HepG2 (cell line): ENCODE data around the gene PPP1R15A. TPM values are rescaled to one million over a fixed set of nuclear protein-coding genes. Genes with fewer than 3 reads are reported as not detected.

Experiments
- ATAC-seq: fragments of 200-7000 bp; cut with Tn5 transposase; 3 replicates; pipeline ENCODE4 v1.9.1; 2020; ENCODE audit warnings: mild to moderate bottlenecking, moderate library complexity
- BruUV-seq: library from RNA; stranded (reverse); fragments of 400-500 nt; replicated peaks from 2 replicates; lab custom pipeline; 2021; lab: Mats Ljungman, UMichigan
- CTCF ChIA-PET: fragments of 300-600 bp; formaldehyde crosslinking; extraction: SDS; loops from one replicate; lab custom pipeline; 2021; ENCODE audit warnings: low total read pairs, inconsistent platforms, low intra/inter-chr PET ratio; lab: Yijun Ruan, JAX
- POLR2A ChIA-PET: fragments of 350-600 bp; sonication (Branson Sonifier 250); formaldehyde crosslinking; loops from one replicate; lab custom pipeline; 2020; ENCODE audit warnings: antibody characterized with exemption, inconsistent platforms; lab: Yijun Ruan, JAX
- DNase-seq: peaks from one replicate; pipeline ENCODE4 v3.0.0-alpha.2; 2015; ENCODE audit warnings: low spot score
- FAIRE-seq: peaks from 3 replicates; lab custom pipeline; 2011; peaks lifted over from hg19 to GRCh38; lab: Jason Lieb, UNC
- H2AFZ ChIP-seq: one replicate; pipeline ENCODE4 v1.6.1; 2011; ENCODE audit warnings: low read length, inconsistent platforms
- H3K27ac ChIP-seq: fragments of 300-600 bp; 3 replicates; pipeline ENCODE4 v1.8.0; 2011; ENCODE audit warnings: mixed run types, mild to moderate bottlenecking, mixed read lengths, low read length, inconsistent platforms; ENCODE audit not compliant: insufficient read depth; ENCODE audit errors: extremely low read length
- H3K27me3 ChIP-seq, 2 experiments: fragments of 200-600 bp in 1 of 2; 2 replicates in 1 of 2; 3 replicates in 1 of 2; pipeline versions ENCODE4 v1.6.0 to v1.8.0; 2011; ENCODE audit warnings: low read length in 2 of 2, mild to moderate bottlenecking in 2 of 2, moderate library complexity in 2 of 2, inconsistent platforms in 1 of 2; ENCODE audit not compliant: insufficient read depth in 2 of 2, control insufficient read depth in 1 of 2
- H3K36me3 ChIP-seq, 2 experiments: fragments of 200-600 bp in 1 of 2; replicated peaks in 1 of 2; 2 replicates in 1 of 2; 3 replicates in 1 of 2; pipeline versions ENCODE4 v1.5.1 to v1.8.0; 2011; ENCODE audit warnings: low read length in 2 of 2, inconsistent platforms in 1 of 2; ENCODE audit not compliant: insufficient read depth in 2 of 2, control insufficient read depth in 1 of 2
- H3K4me1 ChIP-seq: 2 replicates; pipeline ENCODE4 v1.5.1; 2012; ENCODE audit warnings: low read length, inconsistent platforms; ENCODE audit not compliant: insufficient read depth
- H3K4me2 ChIP-seq: 2 replicates; pipeline ENCODE4 v1.6.0; 2011; ENCODE audit warnings: low read depth, low read length, inconsistent platforms
- H3K4me3 ChIP-seq, 3 experiments: fragments of 200-600 bp in 1 of 3; sonication (generic), shearing (Covaris generic) in 1 of 3; replicated peaks in 1 of 3; 2 replicates each; pipeline ENCODE4 v1.5.1; 2011 to 2016; ENCODE audit warnings: low read length in 3 of 3, inconsistent platforms in 2 of 3, low read depth in 2 of 3, mild to moderate bottlenecking in 2 of 3, control low read depth in 1 of 3, mixed read lengths in 1 of 3; ENCODE audit not compliant: insufficient read depth in 1 of 3
- H3K79me2 ChIP-seq: one replicate; pipeline ENCODE4 v1.6.1; 2011; ENCODE audit warnings: low read length, inconsistent platforms; ENCODE audit not compliant: insufficient read depth
- H3K9ac ChIP-seq: 2 replicates; pipeline ENCODE4 v1.6.0; 2011; ENCODE audit warnings: mild to moderate bottlenecking, low read depth, low read length, inconsistent platforms; ENCODE audit not compliant: insufficient read depth
- H3K9me3 ChIP-seq: 2 replicates; pipeline ENCODE4 v1.5.1; 2012; ENCODE audit warnings: mild to moderate bottlenecking, low read length
- H4K20me1 ChIP-seq: 2 replicates; pipeline ENCODE4 v1.6.0; 2011; ENCODE audit warnings: inconsistent platforms, mild to moderate bottlenecking, low read length, moderate library complexity; ENCODE audit not compliant: insufficient read depth
- ADNP ChIP-seq: sonication (generic); formaldehyde crosslinking; IDR thresholded peaks from 2 replicates; pipeline ENCODE4 v1.4.0; 2020; ENCODE audit warnings: missing genetic modification reagents
- CHD4 ChIP-seq: fragments of 200-600 bp; sonication (generic); IDR thresholded peaks from 2 replicates; pipeline ENCODE4 v1.7.0; 2017; ENCODE audit warnings: mild to moderate bottlenecking, low read length, borderline replicate concordance
- HMG20B ChIP-seq: conservative IDR thresholded peaks from 2 replicates; pipeline ENCODE4 v1.6.1; 2016; ENCODE audit warnings: missing genetic modification reagents, missing compliant biosample characterization
- KDM6A ChIP-seq: IDR thresholded peaks from 2 replicates; pipeline ENCODE4 v1.6.1; 2016; ENCODE audit warnings: low read depth
- MTA1 ChIP-seq: sonication (generic); formaldehyde crosslinking; IDR thresholded peaks from 2 replicates; pipeline ENCODE4 v1.4.0; 2020; ENCODE audit warnings: missing genetic modification reagents, mild to moderate bottlenecking, borderline replicate concordance
- NFE2 ChIP-seq: sonication (generic); formaldehyde crosslinking; IDR thresholded peaks from 2 replicates; pipeline ENCODE4 v1.4.0; 2020; ENCODE audit warnings: missing genetic modification reagents
- NFYB ChIP-seq: sonication (generic); formaldehyde crosslinking; IDR thresholded peaks from 2 replicates; pipeline ENCODE4 v1.4.0; 2020; ENCODE audit warnings: missing genetic modification reagents
- TMF1 ChIP-seq: sonication (generic); formaldehyde crosslinking; IDR thresholded peaks from 2 replicates; pipeline ENCODE4 v1.8.1; 2022; ENCODE audit warnings: low read depth, missing genetic modification reagents
- ZMYM3 ChIP-seq: sonication (generic); formaldehyde crosslinking; IDR thresholded peaks from 2 replicates; pipeline ENCODE4 v1.5.1; 2020; ENCODE audit warnings: mild to moderate bottlenecking, missing genetic modification reagents
- ZNF136 ChIP-seq: sonication (generic); formaldehyde crosslinking; IDR thresholded peaks from 2 replicates; pipeline ENCODE4 v1.8.1; 2022; ENCODE audit warnings: low read depth, mild to moderate bottlenecking, moderate library complexity, missing genetic modification reagents
- ZNF512 ChIP-seq: sonication (generic); formaldehyde crosslinking; IDR thresholded peaks from 2 replicates; pipeline ENCODE4 v1.4.0; 2020; ENCODE audit warnings: mild to moderate bottlenecking, missing genetic modification reagents
- WGBS: methylation state at CpG from one replicate; pipeline ENCODE4 v1.1.6; 2017; ENCODE audit warnings: low lambda C conversion rate; 5-methylcytosine and 5-hydroxymethylcytosine counted together
- in situ Hi-C: cut with HindIII; loops from 2 replicates; pipeline ENCODE4 v1.10.0; 2017; ENCODE audit warnings: low pct_unique_long_range_greater_than_20kb; ENCODE audit not compliant: extremely low pct_ligation_motif_present
- intact Hi-C: fragments of 100-400 bp; cut with micrococcal nuclease; formaldehyde crosslinking; loops from one replicate; pipeline ENCODE4 v1.10.0; 2022; ENCODE audit not compliant: unreplicated experiment
- polyA plus RNA-seq, 8 experiments: library from polyadenylated mRNA; depleted of rRNA in 3 of 8; stranded (reverse) in 7 of 8; unstranded in 1 of 8; fragments of >200 nt; fragmentation: Illumina TruSeq in 4 of 8; extraction: Trizol in 4 of 8; gene quantifications; 2 replicates each; pipeline versions ENCODE4 v1.2.1 to v1.2.3, GENCODE V29; 2011 to 2016; ENCODE audit warnings: low read depth in 4 of 8, missing spikeins in 1 of 8, mixed read lengths in 1 of 8; ENCODE audit not compliant: insufficient read depth in 1 of 8
- total RNA-seq, 5 experiments: library from RNA; depleted of rRNA; stranded (reverse); fragments of >200 nt; fragmentation: Illumina TruSeq; extraction: Trizol; gene quantifications; 2 replicates each; pipeline ENCODE4 v1.2.3, GENCODE V29; 2016; ENCODE audit warnings: low read depth in 1 of 5

Gene PPP1R15A
- total and polyA plus RNA-seq, 2 of the 13 experiments (the other 11 are each of a cell fraction or from before 2014, with no cell fraction given): 15.6 to 18.5 TPM

- TF ChIP-seq ZMYM3 (CRISPR knock-in tag): no peak
- no peak for TF ChIP-seq NFE2 (CRISPR knock-in tag)
- TF ChIP-seq CHD4: no peak
- no peak for TF ChIP-seq HMG20B (CRISPR knock-in tag)
- no peak for TF ChIP-seq KDM6A (CRISPR knock-in tag)
- no peak for TF ChIP-seq MTA1 (CRISPR knock-in tag)
- TF ChIP-seq NFYB (CRISPR knock-in tag): no peak
- TF ChIP-seq TMF1: no peak
Measured at GRCh38 chr19:48856921-48857320, 15.3 kb upstream of the PPP1R15A start (continued).

GRCh38 chr19:48858984-48859710 lies 13.1 kb upstream of the PPP1R15A start:
- no peak overlapping the region for H3K27ac ChIP-seq
- intact Hi-C loops: no loop called here
- H3K27me3 ChIP-seq: no peaks in the 10 kb centered on the region; a peak in 1 of 5 replicates
- POLR2A ChIA-PET: interaction anchor here (1.2 to 1.9 kb wide), 2 partner anchors 13 kb away, joined by 4 to 5 read pairs; partner anchors contain the start of gene PPP1R15A
- no peaks in the 10 kb centered on the region for H4K20me1 ChIP-seq
- TF ChIP-seq ZNF512 (no peak), ZNF136 (CRISPR knock-in tag) (no peak), ADNP (CRISPR knock-in tag) (no peak)
- TF ChIP-seq, all 625 proteins: peak for 0
- no TSS peak for BruUV-seq
- no peaks in the 10 kb centered on the region for H3K79me2 ChIP-seq
- no peak overlapping the region for H2AFZ ChIP-seq
- H3K9ac ChIP-seq: no peak overlapping the region
- in situ Hi-C loops: no loop called here
- DNase-seq: no peak
- H3K4me1 ChIP-seq: no peaks in the 10 kb centered on the region; the same call in 1 of the 2 replicates
- H3K36me3 ChIP-seq: no peaks in the 10 kb centered on the region
- ATAC-seq: no peak
- H3K9me3 ChIP-seq: no peaks in the 10 kb centered on the region
- FAIRE-seq: no peak
- H3K4me3 ChIP-seq: no peak overlapping the region
- WGBS: 91% methylated on average over 31 of the region's 34 CpGs
- CTCF ChIA-PET: no interaction called here
- H3K4me2 ChIP-seq: no peak overlapping the region
